Glutamatergic neuron (in vitro differentiated cells): ENCODE data around the gene ZNF280B. TPM values are rescaled to one million over a fixed set of nuclear protein-coding genes. Genes with fewer than 3 reads are reported as not detected.
"Not testable (repeated sequence)": the region's sequence is repeated elsewhere in the genome, so short reads cannot be mapped to it uniquely, and the experiment has no call there.

Source experiments
- DNase-seq: peaks from one replicate; pipeline ENCODE4 v3.0.0; 2022
- H3K27ac Mint-ChIP-seq: one replicate; pipeline ENCODE4 v1.8.0; 2020; ENCODE audit warnings: mild to moderate bottlenecking, mixed read lengths, inconsistent platforms; ENCODE audit not compliant: unreplicated experiment
- H3K27me3 Mint-ChIP-seq: one replicate; pipeline ENCODE4 v1.8.0; 2020; ENCODE audit warnings: mild to moderate bottlenecking, moderate library complexity, mixed read lengths, inconsistent platforms; ENCODE audit not compliant: unreplicated experiment
- H3K36me3 Mint-ChIP-seq: one replicate; pipeline ENCODE4 v1.8.0; 2020; ENCODE audit warnings: mild to moderate bottlenecking, mixed read lengths, inconsistent platforms; ENCODE audit not compliant: unreplicated experiment
- H3K4me1 Mint-ChIP-seq: one replicate; pipeline ENCODE4 v1.8.0; 2020; ENCODE audit warnings: mild to moderate bottlenecking, low read depth, mixed read lengths, inconsistent platforms; ENCODE audit not compliant: unreplicated experiment
- H3K4me3 Mint-ChIP-seq: one replicate; pipeline ENCODE4 v1.8.0; 2020; ENCODE audit warnings: mild to moderate bottlenecking, mixed read lengths, inconsistent platforms; ENCODE audit not compliant: unreplicated experiment
- H3K9me3 Mint-ChIP-seq: one replicate; pipeline ENCODE4 v1.8.0; 2020; ENCODE audit warnings: mild to moderate bottlenecking, moderate library complexity, mixed read lengths, inconsistent platforms; ENCODE audit not compliant: unreplicated experiment
- CTCF ChIP-seq: fragments of 200-600 bp; sonication (generic); IDR thresholded peaks from one replicate; pipeline ENCODE4 v1.5.0; 2021; ENCODE audit not compliant: partially characterized antibody, unreplicated experiment
- total RNA-seq: library from RNA; stranded (reverse); fragmentation: NEBNext Ultra II Directional; extraction: Animal tissue kit (Norgen Biotek cat#: 25700); gene quantifications from one replicate; pipeline ENCODE4 v1.2.1, GENCODE V29; 2021; ENCODE audit not compliant: unreplicated experiment

The ZNF280B gene
- total RNA-seq, 1 donor from 2014 or later, result 1.8 TPM

DNA sequence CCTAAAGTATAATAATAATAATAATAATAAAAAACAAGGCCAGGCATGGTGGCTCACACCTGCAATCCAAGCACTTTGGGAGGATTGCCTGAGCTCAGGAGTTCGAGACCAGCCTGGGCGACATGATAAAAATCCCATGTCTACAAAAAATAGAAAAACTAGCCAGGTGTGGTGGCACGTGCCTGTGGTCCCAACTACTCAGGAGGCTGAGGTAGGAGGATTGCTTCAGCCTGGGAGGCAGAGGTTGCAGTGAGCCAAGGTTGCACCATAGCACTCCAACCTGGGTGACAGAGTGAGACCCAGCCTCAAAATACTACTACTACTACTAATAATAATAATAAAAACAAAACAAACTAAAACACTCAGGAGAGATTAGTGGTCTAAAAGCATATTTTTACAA lies 27.1 kb upstream of the ZNF280B start:
- Mint-ChIP-seq H3K4me3 (no peak overlapping the region), H3K27me3 (peaks cover 5% of the 10 kb centered on the region), H3K9me3 (peaks cover 3% of the 10 kb centered on the region), H3K27ac (no peak overlapping the region), H3K36me3 (peaks cover 5% of the 10 kb centered on the region), H3K4me1 (no peaks in the 10 kb centered on the region)
- no peak for TF ChIP-seq CTCF
- DNase-seq, result no peak

DNA sequence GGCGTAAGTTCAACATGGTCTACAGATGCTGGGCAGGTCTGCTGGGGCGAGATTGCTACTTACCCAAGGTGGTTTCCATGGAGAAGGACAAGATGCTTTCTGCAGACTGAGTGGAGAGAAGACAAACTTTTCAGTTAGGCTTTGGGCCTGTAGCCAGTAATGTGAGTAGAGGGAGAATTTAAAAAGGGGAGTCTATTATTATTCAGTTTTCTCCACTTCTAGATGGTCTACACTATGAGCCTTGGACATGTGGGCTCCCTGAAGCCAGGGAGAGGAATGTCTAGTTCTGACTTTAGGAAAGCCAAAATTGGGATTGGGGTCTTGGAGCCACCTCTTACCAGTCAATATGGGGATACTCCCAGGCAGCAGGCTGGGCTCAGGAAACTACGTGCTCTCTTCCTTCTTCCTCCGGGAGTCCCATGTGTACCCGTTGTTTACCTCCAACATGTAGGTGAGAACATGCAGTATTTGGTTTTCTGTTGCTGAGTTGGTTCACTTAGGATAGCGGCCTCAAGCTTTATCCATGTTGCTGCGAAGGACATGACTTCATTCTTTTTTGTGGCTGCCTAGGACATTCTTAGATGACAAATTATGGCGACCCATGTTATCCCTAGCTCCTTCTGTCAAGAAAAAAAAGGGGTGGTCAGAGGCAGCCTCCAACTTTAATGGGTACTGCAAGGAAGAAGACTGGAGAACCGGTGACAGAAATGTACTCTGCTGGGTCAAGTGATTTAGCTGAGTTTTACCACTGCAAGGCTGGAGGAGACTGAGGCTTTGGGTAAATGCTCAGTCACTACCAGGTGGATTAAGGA lies 26.3 kb upstream of the ZNF280B start:
- Mint-ChIP-seq H3K4me3 (no peak overlapping the region), H3K27me3 (peaks cover 5% of the 10 kb centered on the region), H3K36me3 (peaks cover 5% of the 10 kb centered on the region)

GRCh38 chr22:22533863-22534262 lies 25.3 kb upstream of the ZNF280B start:
- DNase-seq, result no peak
- no peak for TF ChIP-seq CTCF
- H3K27ac Mint-ChIP-seq, result no peak overlapping the region
- H3K4me3 Mint-ChIP-seq, result no peak overlapping the region
- peaks cover 1% of the 10 kb centered on the region for H3K9me3 Mint-ChIP-seq
- no peaks in the 10 kb centered on the region for H3K4me1 Mint-ChIP-seq
- peaks cover 5% of the 10 kb centered on the region for H3K27me3 Mint-ChIP-seq
- peaks cover 5% of the 10 kb centered on the region for H3K36me3 Mint-ChIP-seq

More for the DNA sequence above, 26.3 kb upstream of the ZNF280B start:
- no peak for TF ChIP-seq CTCF
- H3K27ac Mint-ChIP-seq, result no peak overlapping the region
- peaks cover 3% of the 10 kb centered on the region for H3K9me3 Mint-ChIP-seq
- no peak for DNase-seq
- no peaks in the 10 kb centered on the region for H3K4me1 Mint-ChIP-seq

DNA sequence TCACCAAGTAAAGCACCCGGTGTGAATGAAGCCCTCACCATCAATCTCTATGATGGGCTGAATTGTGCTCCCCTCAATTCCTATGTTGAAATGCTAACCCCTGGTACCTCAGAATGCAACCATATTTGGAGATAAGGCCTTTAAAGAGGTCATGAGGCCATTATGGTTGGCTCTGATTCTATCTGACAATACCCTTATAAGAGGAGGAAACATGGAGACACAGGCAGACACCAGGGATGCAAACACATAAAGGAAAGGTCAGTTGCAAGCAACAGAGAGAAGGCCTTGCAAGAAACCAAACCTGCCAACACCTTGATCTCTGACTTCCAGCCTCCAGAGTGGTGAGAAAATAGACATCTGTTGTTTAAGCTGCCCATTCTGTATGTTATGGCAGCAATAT lies 24.9 kb upstream of the ZNF280B start:
- no peak overlapping the region for H3K4me3 Mint-ChIP-seq
- H3K4me1 Mint-ChIP-seq, result no peaks in the 10 kb centered on the region
- H3K27ac Mint-ChIP-seq, result no peak overlapping the region

DNA sequence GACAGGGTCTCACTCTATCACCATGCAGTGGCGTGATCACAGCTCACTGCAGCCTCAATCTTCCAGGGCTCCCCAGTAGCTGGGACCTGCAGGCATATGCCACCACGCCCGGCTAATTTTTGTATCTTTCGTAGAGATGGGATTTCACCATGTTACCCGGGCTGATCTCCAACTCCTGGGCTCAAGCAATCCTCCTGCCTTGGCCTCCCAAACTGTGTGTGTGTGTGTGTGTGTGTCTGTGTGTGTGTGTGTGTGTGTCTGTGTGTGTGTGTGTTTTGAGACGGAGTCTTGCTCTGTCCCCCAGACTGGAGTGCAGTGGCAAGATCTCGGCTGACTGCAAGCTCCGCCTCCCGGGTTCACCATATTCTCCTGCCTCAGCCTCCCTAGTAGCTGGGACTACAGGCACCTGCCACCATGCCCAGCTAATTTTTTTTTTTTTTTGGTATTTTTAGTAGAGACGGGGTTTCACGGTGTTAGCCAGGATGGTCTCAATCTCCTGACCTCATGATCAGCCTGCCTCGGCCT lies 24.1 kb upstream of the ZNF280B start:
- not testable (repeated sequence) for H3K27ac Mint-ChIP-seq, H3K36me3 Mint-ChIP-seq, H3K4me3 Mint-ChIP-seq, H3K4me1 Mint-ChIP-seq, H3K27me3 Mint-ChIP-seq, H3K9me3 Mint-ChIP-seq, DNase-seq

More for the DNA sequence above, 24.9 kb upstream of the ZNF280B start:
- H3K36me3 Mint-ChIP-seq, result peaks cover 5% of the 10 kb centered on the region
- no peak for DNase-seq
- peaks cover 2% of the 10 kb centered on the region for H3K27me3 Mint-ChIP-seq
- H3K9me3 Mint-ChIP-seq, result peaks cover 1% of the 10 kb centered on the region
- no peak for TF ChIP-seq CTCF
